Brain pericyte (primary cell): Measurements from ENCODE around the gene MEIS1.

ENCODE experiments used
- DNase-seq: peaks from one replicate; pipeline ENCODE4 v3.0.0-alpha.2; 2012; ENCODE audit warnings: low read depth, low spot score

The MEIS1 gene

GRCh38 chr2:66535574-66536289 lies 100.8 kb downstream of the MEIS1 start:
- DNase-seq = no peak

GRCh38 chr2:66536290-66536673 lies 101.4 kb downstream of the MEIS1 start:
- DNase-seq = no peak

- DNase-seq = no peak
Observed at GRCh38 chr2:66536997-66537396, 102.1 kb downstream of the MEIS1 start.

GRCh38 chr2:66538291-66538690 lies 103.4 kb downstream of the MEIS1 start:
- DNase-seq = no peak

- DNase-seq = no peak
Observed at GRCh38 chr2:66539452-66539851, 104.5 kb downstream of the MEIS1 start.

GRCh38 chr2:66541646-66542045 lies 106.7 kb downstream of the MEIS1 start:
- DNase-seq = no peak

GRCh38 chr2:66543257-66543767 lies 108.4 kb downstream of the MEIS1 start:
- DNase-seq = no peak

- DNase-seq = no peak
Observed at GRCh38 chr2:66544258-66544657, 109.3 kb downstream of the MEIS1 start.

GRCh38 chr2:66545258-66545657 lies 110.3 kb downstream of the MEIS1 start:
- DNase-seq = no peak

GRCh38 chr2:66547118-66547517 lies 112.2 kb downstream of the MEIS1 start:
- DNase-seq = no peak

GRCh38 chr2:66547887-66548286 lies 113.0 kb downstream of the MEIS1 start:
- DNase-seq = no peak

- no peak for DNase-seq
Observed at GRCh38 chr2:66548422-66548821, 113.5 kb downstream of the MEIS1 start.

GRCh38 chr2:66550826-66551225 lies 115.9 kb downstream of the MEIS1 start:
- DNase-seq = no peak

- DNase-seq = no peak
Observed at GRCh38 chr2:66553370-66553769, 118.4 kb downstream of the MEIS1 start.

- DNase-seq = no peak
Observed at GRCh38 chr2:66555091-66555490, 120.2 kb downstream of the MEIS1 start.

- no peak for DNase-seq
Observed at GRCh38 chr2:66555501-66556324, 120.8 kb downstream of the MEIS1 start.

- DNase-seq = no peak
Observed at GRCh38 chr2:66559672-66560071, 124.7 kb downstream of the MEIS1 start.

GRCh38 chr2:66560683-66561082 lies 125.8 kb downstream of the MEIS1 start:
- no peak for DNase-seq

- no peak for DNase-seq
Observed at GRCh38 chr2:66561645-66562303, 126.8 kb downstream of the MEIS1 start.

GRCh38 chr2:66562304-66562685 lies 127.4 kb downstream of the MEIS1 start:
- no peak for DNase-seq

- DNase-seq = no peak
Observed at GRCh38 chr2:66563473-66563872, 128.5 kb downstream of the MEIS1 start.

- DNase-seq = no peak
Observed at GRCh38 chr2:66565291-66565690, 130.4 kb downstream of the MEIS1 start.
